H1 (cell line): ENCODE data around the gene ZNF618. TPM values are rescaled to one million over a fixed set of nuclear protein-coding genes. Genes with fewer than 3 reads are reported as not detected.

Experiments used
- CTCF ChIA-PET: fragments of 300-600 bp; sonication (Branson Sonifier 250); formaldehyde crosslinking; loops from one replicate; lab custom pipeline; 2021; ENCODE audit not compliant: partially characterized antibody; lab: Charles Lee
- POLR2A ChIA-PET: fragments of 300-600 bp; sonication (Branson Sonifier 250); formaldehyde crosslinking; loops from one replicate; lab custom pipeline; 2021; ENCODE audit warnings: inconsistent platforms; ENCODE audit not compliant: partially characterized antibody; lab: Charles Lee
- DNase-seq, 2 experiments: peaks; one replicate each; pipeline versions ENCODE4 v3.0.0 to v3.0.0-alpha.2; 2010 to 2022; ENCODE audit warnings: low spot score in 2 of 2, low read depth in 1 of 2, mixed read lengths in 1 of 2
- FAIRE-seq: peaks from 2 replicates; lab custom pipeline; 2011; peaks lifted over from hg19 to GRCh38; lab: Jason Lieb, UNC
- H2AFZ ChIP-seq: 2 replicates; pipeline ENCODE4 v1.8.1; 2012; ENCODE audit warnings: low read length, inconsistent platforms
- H2AK5ac ChIP-seq: 2 replicates; pipeline ENCODE4 v1.6.1; 2013; ENCODE audit warnings: low read depth, low read length
- H2BK120ac ChIP-seq: replicated peaks from 2 replicates; pipeline ENCODE3; 2013; ENCODE audit warnings: low read depth, low read length, inconsistent platforms
- H2BK12ac ChIP-seq: 2 replicates; pipeline ENCODE4 v1.6.1; 2013; ENCODE audit warnings: low read depth, low read length
- H2BK15ac ChIP-seq: 2 replicates; pipeline ENCODE4 v1.6.1; 2013; ENCODE audit warnings: low read length
- H2BK20ac ChIP-seq: 2 replicates; pipeline ENCODE4 v1.6.1; 2013; ENCODE audit warnings: low read length
- H2BK5ac ChIP-seq: 2 replicates; pipeline ENCODE4 v1.6.1; 2013; ENCODE audit warnings: low read depth, low read length
- H3K14ac ChIP-seq: 2 replicates; pipeline ENCODE4 v1.6.1; 2013; ENCODE audit warnings: inconsistent platforms; ENCODE audit not compliant: insufficient read length
- H3K18ac ChIP-seq: 2 replicates; pipeline ENCODE4 v1.6.1; 2013; ENCODE audit warnings: low read length; ENCODE audit errors: extremely low read depth
- H3K23ac ChIP-seq: 2 replicates; pipeline ENCODE4 v1.6.1; 2013; ENCODE audit warnings: inconsistent platforms; ENCODE audit not compliant: insufficient read length
- H3K23me2 ChIP-seq: 2 replicates; pipeline ENCODE4 v1.6.1; 2013; ENCODE audit warnings: low read depth, low read length
- H3K27ac ChIP-seq: 2 replicates; pipeline ENCODE4 v1.6.1; 2011; ENCODE audit warnings: low read depth, low read length, inconsistent platforms
- H3K27me3 ChIP-seq, 4 experiments: replicated peaks in 1 of 4; 1 replicate in 1 of 4; 2 replicates in 3 of 4; pipeline versions ENCODE4 v1.6.1 to v1.8.1; 2011 to 2013; ENCODE audit warnings: low read length in 3 of 4, mild to moderate bottlenecking in 3 of 4, inconsistent platforms in 2 of 4, mixed read lengths in 2 of 4, moderate library complexity in 1 of 4; ENCODE audit not compliant: control insufficient read depth in 3 of 4, insufficient read depth in 3 of 4; ENCODE audit errors: extremely low read depth in 1 of 4
- H3K36me3 ChIP-seq, 4 experiments: 2 replicates each; pipeline versions ENCODE4 v1.6.1 to v1.8.1; 2011 to 2013; ENCODE audit warnings: mild to moderate bottlenecking in 4 of 4, low read length in 3 of 4, moderate library complexity in 2 of 4, control low read depth in 1 of 4, inconsistent platforms in 1 of 4; ENCODE audit not compliant: insufficient read depth in 4 of 4, control insufficient read depth in 2 of 4
- H3K4ac ChIP-seq: replicated peaks from 2 replicates; pipeline ENCODE3; 2013; ENCODE audit warnings: low read length, low read depth, mixed read lengths, inconsistent platforms; ENCODE audit not compliant: insufficient read length
- H3K4me1 ChIP-seq, 4 experiments: replicated peaks in 1 of 4; 1 replicate in 1 of 4; 2 replicates in 3 of 4; pipeline versions ENCODE4 v1.6.1 to v1.8.1; 2011 to 2013; ENCODE audit warnings: low read length in 3 of 4, inconsistent platforms in 2 of 4, mixed read lengths in 1 of 4; ENCODE audit not compliant: insufficient read depth in 4 of 4, control insufficient read depth in 3 of 4
- H3K4me2 ChIP-seq, 2 experiments: 2 replicates each; pipeline versions ENCODE4 v1.6.1 to v1.8.1; 2011 to 2013; ENCODE audit warnings: low read depth in 2 of 2, low read length in 2 of 2, control low read depth in 1 of 2, inconsistent platforms in 1 of 2, mild to moderate bottlenecking in 1 of 2; ENCODE audit not compliant: insufficient read depth in 1 of 2
- H3K4me3 ChIP-seq, 4 experiments: fragments of 200-600, 300-600 bp in 1 of 4; sonication (generic), shearing (Covaris generic), sonication (Bioruptor Twin) in 1 of 4; 2 replicates each; pipeline versions ENCODE4 v1.5.1 to v1.8.1; 2011 to 2016; ENCODE audit warnings: low read length in 4 of 4, low read depth in 3 of 4, control low read depth in 2 of 4, inconsistent platforms in 2 of 4, mild to moderate bottlenecking in 2 of 4, mixed read lengths in 1 of 4, moderate library complexity in 1 of 4; ENCODE audit not compliant: insufficient read depth in 2 of 4; ENCODE audit errors: extremely low read depth in 1 of 4
- H3K56ac ChIP-seq: replicated peaks from 2 replicates; pipeline ENCODE3; 2013; ENCODE audit warnings: low read depth, mild to moderate bottlenecking, mixed read lengths, low read length, inconsistent platforms; ENCODE audit not compliant: insufficient read length
- H3K79me1 ChIP-seq: 2 replicates; pipeline ENCODE4 v1.6.1; 2013; ENCODE audit warnings: low read depth, low read length, control low read depth
- H3K79me2 ChIP-seq, 2 experiments: 2 replicates each; pipeline versions ENCODE4 v1.6.1 to v1.8.1; 2012 to 2013; ENCODE audit warnings: low read length in 2 of 2, mild to moderate bottlenecking in 2 of 2, inconsistent platforms in 1 of 2; ENCODE audit not compliant: insufficient read depth in 2 of 2, control insufficient read depth in 1 of 2
- H3K9ac ChIP-seq, 4 experiments: replicated peaks in 1 of 4; 1 replicate in 1 of 4; 2 replicates in 3 of 4; pipeline versions ENCODE4 v1.6.1 to v1.8.1; 2011 to 2013; ENCODE audit warnings: low read depth in 3 of 4, low read length in 3 of 4, control low read depth in 2 of 4, mild to moderate bottlenecking in 2 of 4, moderate library complexity in 2 of 4, inconsistent platforms in 1 of 4; ENCODE audit errors: extremely low read depth in 1 of 4
- H3K9me3 ChIP-seq, 2 experiments: 2 replicates each; pipeline versions ENCODE4 v1.6.1 to v1.8.1; 2012 to 2013; ENCODE audit warnings: mild to moderate bottlenecking in 2 of 2, moderate library complexity in 2 of 2, control low read depth in 1 of 2, inconsistent platforms in 1 of 2, low read depth in 1 of 2, low read length in 1 of 2, mixed read lengths in 1 of 2; ENCODE audit not compliant: insufficient read depth in 2 of 2
- H4K20me1 ChIP-seq, 2 experiments: replicated peaks in 1 of 2; 2 replicates each; pipeline versions ENCODE3 to v1.8.1; 2011 to 2013; ENCODE audit warnings: inconsistent platforms in 2 of 2, low read length in 2 of 2, mild to moderate bottlenecking in 1 of 2; ENCODE audit not compliant: insufficient read depth in 2 of 2, control insufficient read depth in 1 of 2
- H4K5ac ChIP-seq: 2 replicates; pipeline ENCODE4 v1.6.1; 2013; ENCODE audit warnings: low read length, low read depth, mixed read lengths, inconsistent platforms; ENCODE audit not compliant: insufficient read length
- H4K8ac ChIP-seq: 2 replicates; pipeline ENCODE4 v1.8.0; 2013; ENCODE audit warnings: mild to moderate bottlenecking, moderate library complexity, low read length, inconsistent platforms; ENCODE audit not compliant: insufficient read depth; ENCODE audit errors: extremely low read depth
- H4K91ac ChIP-seq: replicated peaks from 2 replicates; pipeline ENCODE3; 2013; ENCODE audit warnings: low read length, mixed read lengths, inconsistent platforms; ENCODE audit not compliant: insufficient read length
- ASH2L ChIP-seq: fragments of 200-600, 300-600 bp; sonication (generic); IDR thresholded peaks from one replicate; pipeline ENCODE4 v1.7.1; 2017; ENCODE audit warnings: low read length
- BACH1 ChIP-seq: IDR thresholded peaks from 2 replicates; pipeline ENCODE4 v1.6.1; 2012; ENCODE audit warnings: low read length, improper control_type of control experiment
- MAX ChIP-seq: IDR thresholded peaks from 2 replicates; pipeline ENCODE4 v1.6.1; 2012; ENCODE audit warnings: inconsistent platforms
- SAP30 ChIP-seq: fragments of 300-600 bp; sonication (generic); IDR thresholded peaks from 2 replicates; pipeline ENCODE4 v1.7.1; 2012; ENCODE audit warnings: low read length, moderate library complexity, mild to moderate bottlenecking, inconsistent platforms; ENCODE audit not compliant: insufficient read depth, insufficient replicate concordance
- SIRT6 ChIP-seq: IDR thresholded peaks from one replicate; pipeline ENCODE4 v1.7.1; 2012; ENCODE audit warnings: low read length, inconsistent platforms
- SP2 ChIP-seq: IDR thresholded peaks from 2 replicates; pipeline ENCODE4 v1.6.1; 2012; ENCODE audit warnings: mild to moderate bottlenecking, low read length, inconsistent platforms
- TBP ChIP-seq: IDR thresholded peaks from 2 replicates; pipeline ENCODE4 v1.6.1; 2011; ENCODE audit warnings: low read depth, low read length, improper control_type of control experiment
- TEAD4 ChIP-seq: IDR thresholded peaks from 2 replicates; pipeline ENCODE4 v1.6.1; 2012; ENCODE audit warnings: low read depth, low read length, inconsistent platforms, mixed read lengths
- WGBS, 2 experiments: shearing (Covaris generic) in 1 of 2; methylation state at CpG; one replicate each; pipeline versions ENCODE4 v1.1.6 to v1.1.7; 2013 to 2015; ENCODE audit warnings: low lambda C conversion rate in 2 of 2, mixed read lengths in 2 of 2, inconsistent platforms in 1 of 2, low coverage in 1 of 2, missing lambda C conversion rate in 1 of 2; ENCODE audit not compliant: insufficient replicate concordance in 2 of 2, insufficient coverage in 1 of 2, insufficient read length in 1 of 2; ENCODE audit errors: extremely low coverage in 1 of 2, missing lambda C conversion rate in 1 of 2; 5-methylcytosine and 5-hydroxymethylcytosine counted together
- polyA plus RNA-seq, 7 experiments: library from polyadenylated mRNA; depleted of rRNA in 3 of 7; stranded (reverse) in 5 of 7; unstranded in 2 of 7; fragments of >200 nt in 5 of 7; fragments of 200-250 nt in 2 of 7; gene quantifications; 1 replicate in 5 of 7; 2 replicates in 1 of 7; 4 replicates in 1 of 7; pipeline versions ENCODE4 v1.2.1 to v1.2.3, GENCODE V29; 2011 to 2013; ENCODE audit warnings: missing spikeins in 2 of 7, mixed read lengths in 2 of 7
- total RNA-seq: library from RNA; stranded (reverse); fragmentation: NEBNext Ultra II Directional; extraction: Animal tissue kit (Norgen Biotek cat#: 25700); gene quantifications from 2 replicates; pipeline ENCODE4 v1.2.1, GENCODE V29; 2021

ZNF618 gene
- total and polyA plus RNA-seq, 2 of the 8 experiments (the other 6 are each of a cell fraction or from before 2014, with no cell fraction given), result 9.6 to 28.5 TPM

- Histone ChIP-seq H3K27me3 (no peaks in the 10 kb centered on the region; a peak in 1 of 7 replicates), H3K56ac (no peak overlapping the region), H4K91ac (no peak overlapping the region), H2AK5ac (0 out of 2 replicates have a peak overlapping the region, but pooled peaks have one; percentile 24), H4K20me1 (no peaks in the 10 kb centered on the region), H3K4me3 (no peak overlapping the region), H4K8ac (no peak overlapping the region), H3K79me1 (no peaks in the 10 kb centered on the region), H2BK120ac (no peak overlapping the region), H3K79me2 (no peaks in the 10 kb centered on the region), H2BK15ac (no peak overlapping the region), H3K9me3 (no peaks in the 10 kb centered on the region), H3K4me2 (no peak overlapping the region), H3K4me1 (no peaks in the 10 kb centered on the region; a peak in 1 of 7 replicates), H4K5ac (no peak overlapping the region), H3K23me2 (no peaks in the 10 kb centered on the region), H3K18ac (no peak overlapping the region), H3K27ac (no peak overlapping the region), H3K9ac (no peak overlapping the region), H3K4ac (no peak overlapping the region), H3K14ac (no peak overlapping the region), H2BK20ac (no peak overlapping the region), H2BK5ac (no peak overlapping the region), H3K36me3 (no peaks in the 10 kb centered on the region), H2AFZ (no peak overlapping the region), H3K23ac (no peak overlapping the region), H2BK12ac (no peak overlapping the region)
- ChIA-PET POLR2A (interaction anchor here (1.4 kb wide), 1 partner anchor 12 kb away, joined by 7 read pairs; the partner anchor contains the start of gene KIF12), CTCF (interaction anchor here (0.9 to 3.1 kb wide), 4 partner anchors 9 to 203 kb away, joined by 3 to 16 read pairs (median 8); partner anchors contain the start of gene AMBP)
- FAIRE-seq (no peak), DNase-seq (peak in 1 of 2 experiments; percentile 35)
- 81% methylated on average over 7 of the region's 7 CpGs; no CpG with 5 or more reads in 1 of the 2 experiments for WGBS, 2 experiments
- TF ChIP-seq SIRT6 (no peak), ASH2L (no peak), SP2 (no peak), MAX (no peak), TEAD4 (no peak), BACH1 (no peak), SAP30 (no peak), TBP (no peak)
Observed at GRCh38 chr9:114087721-114088120, 211.6 kb downstream of the ZNF618 start.
